Right lobe of liver (tissue), 6 donors: ENCODE data around the gene MISP3. TPM values are rescaled to one million over a fixed set of nuclear protein-coding genes. Genes with fewer than 3 reads are reported as not detected.
A peak's percentile ranks its signal among the peaks of the same experiment; 100 is the strongest.

Source experiments
- ATAC-seq, 4 donors: fragments of 200-7000 bp; cut with Tn5 transposase; one replicate each; pipeline ENCODE4 v1.9.1; 2020; ENCODE audit warnings: mild to moderate bottlenecking in 4 of 4, moderate library complexity in 4 of 4
- DNase-seq, 3 donors: peaks; one replicate each; pipeline ENCODE4 v3.0.0-alpha.2; 2020
- H3K27ac ChIP-seq, 3 donors: fragments of 200-600 bp; one replicate each; pipeline ENCODE4 v1.8.0; 2022
- H3K27me3 ChIP-seq, 2 donors: fragments of 200-600 bp; one replicate each; pipeline ENCODE4 v1.8.0; 2022
- H3K36me3 ChIP-seq, 4 donors: fragments of 200-600 bp; sonication (generic) in 1 of 4; one replicate each; pipeline versions ENCODE4 v1.5.1 to v1.8.0; 2017 to 2022; ENCODE audit warnings: control low read depth in 1 of 4
- H3K4me1 ChIP-seq, 4 donors: fragments of 200-600 bp; sonication (generic) in 1 of 4; one replicate each; pipeline versions ENCODE4 v1.5.1 to v1.8.0; 2017 to 2022; ENCODE audit warnings: control low read depth in 1 of 4
- H3K4me3 ChIP-seq, 3 donors: fragments of 200-600 bp; one replicate each; pipeline ENCODE4 v1.8.0; 2022
- H3K9me3 ChIP-seq, 4 donors: fragments of 200-600 bp; sonication (generic) in 1 of 4; one replicate each; pipeline versions ENCODE4 v1.5.1 to v1.8.0; 2017 to 2022; ENCODE audit warnings: control low read depth in 1 of 4
- CTCF ChIP-seq, 4 donors: fragments of 200-600 bp in 3 of 4; fragments of 450-650 bp in 1 of 4; IDR thresholded peaks; one replicate each; pipeline versions ENCODE4 v1.5.1 to v1.8.0; 2016 to 2022; ENCODE audit warnings: antibody characterized with exemption in 4 of 4, mild to moderate bottlenecking in 2 of 4
- POLR2A ChIP-seq: fragments of 450-650 bp; IDR thresholded peaks from one replicate; pipeline ENCODE4 v1.6.1; 2017; ENCODE audit warnings: antibody characterized with exemption, mild to moderate bottlenecking
- WGBS: methylation state at CpG from one replicate; pipeline ENCODE4 v1.1.6; 2018; ENCODE audit warnings: low coverage, low lambda C conversion rate; ENCODE audit not compliant: insufficient coverage; ENCODE audit errors: missing lambda C conversion rate; 5-methylcytosine and 5-hydroxymethylcytosine counted together
- intact Hi-C, 2 donors: fragments of 100-400 bp; cut with DNase I; formaldehyde crosslinking; loops; one replicate each; pipeline versions ENCODE4 v1.11.2 to v1.14.1; 2022
- total RNA-seq, 6 experiments: library from RNA; depleted of rRNA in 2 of 6; stranded (reverse); fragments of >200 nt in 2 of 6; fragmentation: NEBNext Ultra II Directional in 3 of 6; extraction: Animal tissue kit (Norgen Biotek cat#: 25700) in 3 of 6; gene quantifications; one replicate each; pipeline versions ENCODE4 v1.1.0 to v1.2.4, GENCODE V29; 2016 to 2023
- donor health status: DM: no; HTN: yes; CAD: no.
- donor health status: DM: no; HTN: no; CAD: no.
- donor health status: DM: no; HTN: no; CAD: no.
- donor health status: DM: no; HTN: yes; CAD: no.
- donor health status: DM: no; HTN: yes; CAD: no.

Gene MISP3
- total RNA-seq, 6 experiments from 2014 or later = 3.6 to 12.0 (median 6.1) TPM

- H3K27ac ChIP-seq = peak overlapping the region; percentile 94 to 98 (median 98)
- no peaks in the 10 kb centered on the region for H3K36me3 ChIP-seq
- H3K4me3 ChIP-seq = peak overlapping the region; percentile 39 to 54 (median 39)
- H3K9me3 ChIP-seq = no peaks in the 10 kb centered on the region
- peaks cover 0 to 43% (median 18%) of the 10 kb centered on the region in 4 donors for H3K4me1 ChIP-seq
- WGBS = 0% methylated on average over 10 of the region's 61 CpGs
- ATAC-seq (peak; percentile 54 to 66 (median 60)), DNase-seq (peak; percentile 85 to 90 (median 86))
- no peak for TF ChIP-seq CTCF (IDR thresholded peaks at IDR 0.05)
- TF ChIP-seq POLR2A = peak; percentile 74
- intact Hi-C loops = no loop called here
- no peaks in the 10 kb centered on the region for H3K27me3 ChIP-seq
Observed at GRCh38 chr19:14118165-14119051, 45.8 kb downstream of the MISP3 start.

GRCh38 chr19:14119146-14119545, 46.6 kb downstream of the MISP3 start:
- Histone ChIP-seq H3K36me3 (no peaks in the 10 kb centered on the region), H3K27ac (peak overlapping the region; percentile 94 to 98 (median 98)), H3K9me3 (no peaks in the 10 kb centered on the region), H3K4me3 (peak overlapping the region in 2 of 3 donors; percentile 39 to 54), H3K27me3 (no peaks in the 10 kb centered on the region), H3K4me1 (peaks cover 0 to 37% (median 14%) of the 10 kb centered on the region in 4 donors)
- WGBS = 12% methylated on average over 3 of the region's 3 CpGs
- intact Hi-C loops = no loop called here
- no peak for ATAC-seq
- TF ChIP-seq CTCF (IDR thresholded peaks at IDR 0.05) (no peak), POLR2A (no peak)
- no peak for DNase-seq

GRCh38 chr19:14119644-14120496, 47.3 kb downstream of the MISP3 start:
- ATAC-seq = no peak
- H3K4me1 ChIP-seq = peaks cover 0 to 30% (median 14%) of the 10 kb centered on the region in 4 donors
- H3K4me3 ChIP-seq = no peak overlapping the region
- no peaks in the 10 kb centered on the region for H3K27me3 ChIP-seq
- H3K36me3 ChIP-seq = no peaks in the 10 kb centered on the region
- WGBS = no CpG with 5 or more reads among the region's 7 CpGs
- H3K27ac ChIP-seq = peak overlapping the region; percentile 94 to 98 (median 98)
- no peak for TF ChIP-seq CTCF (IDR thresholded peaks at IDR 0.05)
- no peak for TF ChIP-seq POLR2A
- no peaks in the 10 kb centered on the region for H3K9me3 ChIP-seq
- DNase-seq = no peak
- intact Hi-C loops = no loop called here

- no peak overlapping the region for H3K27ac ChIP-seq
- WGBS = no CpG with 5 or more reads among the region's 7 CpGs
Observed at GRCh38 chr19:14120497-14120780, 47.9 kb downstream of the MISP3 start.

More at GRCh38 chr19:14120497-14120780, 47.9 kb downstream of the MISP3 start:
- Histone ChIP-seq H3K27me3 (no peaks in the 10 kb centered on the region), H3K4me1 (peaks cover 0 to 25% (median 14%) of the 10 kb centered on the region in 4 donors), H3K36me3 (no peaks in the 10 kb centered on the region), H3K4me3 (no peak overlapping the region), H3K9me3 (no peaks in the 10 kb centered on the region)
- ATAC-seq (no peak), DNase-seq (no peak)
- TF ChIP-seq POLR2A = no peak
- TF ChIP-seq CTCF (IDR thresholded peaks at IDR 0.05) = no peak
- intact Hi-C loops = no loop called here
